ENCODE results near the gene MMP8. TPM values are rescaled to one million over a fixed set of nuclear protein-coding genes. Genes with fewer than 3 reads are reported as not detected.

MMP8 gene
- total and polyA plus RNA-seq, 9 of the 15 experiments (the other 6 are each of a cell fraction or from before 2014, with no cell fraction given), result not detected

DNA sequence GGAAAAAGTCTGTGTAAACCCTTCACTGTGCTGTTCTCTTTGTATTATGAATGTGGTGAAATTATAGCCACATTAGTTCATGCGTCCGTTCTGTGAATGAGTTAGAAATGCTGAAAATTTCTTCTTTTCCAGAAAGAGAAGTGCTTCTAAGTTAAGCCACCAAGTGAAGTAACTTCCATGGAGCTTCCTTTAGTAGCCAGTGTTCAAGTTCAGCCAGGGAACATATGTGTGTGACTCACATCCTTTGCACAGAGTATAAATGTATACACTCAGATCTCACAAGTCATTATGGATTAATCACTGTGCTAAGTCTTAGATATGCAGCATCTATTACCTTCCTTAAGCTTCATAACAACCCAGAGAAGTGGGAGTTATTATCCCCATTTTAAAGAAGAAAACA, 3.1 kb upstream of the MMP8 start (continued):
- TF ChIP-seq, protein P1, sequence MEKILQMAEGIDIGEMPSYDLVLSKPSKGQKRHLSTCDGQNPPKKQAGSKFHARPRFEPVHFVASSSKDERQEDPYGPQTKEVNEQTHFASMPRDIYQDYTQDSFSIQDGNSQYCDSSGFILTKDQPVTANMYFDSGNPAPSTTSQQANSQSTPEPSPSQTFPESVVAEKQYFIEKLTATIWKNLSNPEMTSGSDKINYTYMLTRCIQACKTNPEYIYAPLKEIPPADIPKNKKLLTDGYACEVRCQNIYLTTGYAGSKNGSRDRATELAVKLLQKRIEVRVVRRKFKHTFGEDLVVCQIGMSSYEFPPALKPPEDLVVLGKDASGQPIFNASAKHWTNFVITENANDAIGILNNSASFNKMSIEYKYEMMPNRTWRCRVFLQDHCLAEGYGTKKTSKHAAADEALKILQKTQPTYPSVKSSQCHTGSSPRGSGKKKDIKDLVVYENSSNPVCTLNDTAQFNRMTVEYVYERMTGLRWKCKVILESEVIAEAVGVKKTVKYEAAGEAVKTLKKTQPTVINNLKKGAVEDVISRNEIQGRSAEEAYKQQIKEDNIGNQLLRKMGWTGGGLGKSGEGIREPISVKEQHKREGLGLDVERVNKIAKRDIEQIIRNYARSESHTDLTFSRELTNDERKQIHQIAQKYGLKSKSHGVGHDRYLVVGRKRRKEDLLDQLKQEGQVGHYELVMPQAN (IDR thresholded peaks at IDR 0.05; ENCODE audit: borderline replicate concordance), result no peak
- TF ChIP-seq, protein P2, sequence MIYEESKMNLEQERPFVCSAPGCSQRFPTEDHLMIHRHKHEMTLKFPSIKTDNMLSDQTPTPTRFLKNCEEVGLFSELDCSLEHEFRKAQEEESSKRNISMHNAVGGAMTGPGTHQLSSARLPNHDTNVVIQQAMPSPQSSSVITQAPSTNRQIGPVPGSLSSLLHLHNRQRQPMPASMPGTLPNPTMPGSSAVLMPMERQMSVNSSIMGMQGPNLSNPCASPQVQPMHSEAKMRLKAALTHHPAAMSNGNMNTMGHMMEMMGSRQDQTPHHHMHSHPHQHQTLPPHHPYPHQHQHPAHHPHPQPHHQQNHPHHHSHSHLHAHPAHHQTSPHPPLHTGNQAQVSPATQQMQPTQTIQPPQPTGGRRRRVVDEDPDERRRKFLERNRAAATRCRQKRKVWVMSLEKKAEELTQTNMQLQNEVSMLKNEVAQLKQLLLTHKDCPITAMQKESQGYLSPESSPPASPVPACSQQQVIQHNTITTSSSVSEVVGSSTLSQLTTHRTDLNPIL (CRISPR knock-in tag; IDR thresholded peaks at IDR 0.05), result no peak
- TF ChIP-seq, protein P3, sequence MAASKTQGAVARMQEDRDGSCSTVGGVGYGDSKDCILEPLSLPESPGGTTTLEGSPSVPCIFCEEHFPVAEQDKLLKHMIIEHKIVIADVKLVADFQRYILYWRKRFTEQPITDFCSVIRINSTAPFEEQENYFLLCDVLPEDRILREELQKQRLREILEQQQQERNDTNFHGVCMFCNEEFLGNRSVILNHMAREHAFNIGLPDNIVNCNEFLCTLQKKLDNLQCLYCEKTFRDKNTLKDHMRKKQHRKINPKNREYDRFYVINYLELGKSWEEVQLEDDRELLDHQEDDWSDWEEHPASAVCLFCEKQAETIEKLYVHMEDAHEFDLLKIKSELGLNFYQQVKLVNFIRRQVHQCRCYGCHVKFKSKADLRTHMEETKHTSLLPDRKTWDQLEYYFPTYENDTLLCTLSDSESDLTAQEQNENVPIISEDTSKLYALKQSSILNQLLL (CRISPR knock-in tag; IDR thresholded peaks at IDR 0.05; ENCODE audit: borderline replicate concordance), result no peak

DNA sequence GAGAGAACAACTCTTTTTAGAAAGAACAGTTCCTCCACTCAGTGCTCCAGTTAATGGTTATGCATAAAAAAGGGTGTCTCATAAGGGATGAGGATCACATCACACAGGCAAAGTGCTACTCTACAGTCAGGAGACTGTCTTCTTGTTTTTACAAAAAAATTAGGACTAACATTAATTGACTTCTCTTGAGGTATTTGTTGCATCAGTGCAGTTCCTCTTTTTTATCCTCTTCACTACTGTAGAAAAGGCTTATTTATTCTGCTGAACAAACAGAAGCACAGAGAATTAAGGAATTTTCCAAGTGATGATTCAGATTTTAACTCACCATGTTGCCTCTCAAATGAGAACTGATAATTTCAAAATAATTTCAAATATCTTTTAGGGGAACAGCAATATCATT, 1.9 kb downstream of the MMP8 start:
- FAIRE-seq (no peak), DNase-seq (ENCODE audit: extremely low read depth in 1 of 4, low spot score in 3 of 4) (no peak), ATAC-seq (no peak)
- Histone ChIP-seq H3K9ac (ENCODE audit: insufficient read depth in 1 of 2, low read depth in 2 of 2, low read length in 2 of 2) (no peak overlapping the region), H3K4me3 (no peak overlapping the region), H3K4me1 (replicated peaks in 1 of 2; ENCODE audit: control insufficient read depth in 2 of 2, insufficient read depth in 2 of 2, low read length in 2 of 2) (no peaks in the 10 kb centered on the region), H4K20me1 (replicated peaks; ENCODE audit: control insufficient read depth, insufficient read depth, low read length) (no peaks in the 10 kb centered on the region), H3K27me3 (ENCODE audit: control insufficient read depth in 2 of 2, insufficient read depth in 2 of 2, low read length in 2 of 2) (no peaks in the 10 kb centered on the region), H3K79me2 (ENCODE audit: control insufficient read depth, insufficient read depth, low read length) (no peaks in the 10 kb centered on the region), H3K36me3 (ENCODE audit: control insufficient read depth, insufficient read depth, low read length) (no peaks in the 10 kb centered on the region), H3K4me2 (ENCODE audit: insufficient read depth, low read length) (no peak overlapping the region), H2AFZ (ENCODE audit: low read depth, low read length) (no peak overlapping the region), H3K9me3 (replicated peaks; ENCODE audit: control insufficient read depth, insufficient read depth, low read depth, low read length) (no peaks in the 10 kb centered on the region), H3K9me1 (ENCODE audit: control insufficient read depth, insufficient read depth, low read length) (no peaks in the 10 kb centered on the region), H3K27ac (ENCODE audit: extremely low read depth, low read depth, low read length) (no peak overlapping the region)
- intact Hi-C loops (cut with micrococcal nuclease) (no loop called here), in situ Hi-C loops (cut with MboI) (no loop called here)
- TF ChIP-seq SPI1 (IDR thresholded peaks at IDR 0.05; ENCODE audit: borderline replicate concordance, low read depth, low read length), result peak; percentile 62; the same call in 1 of the 2 replicates
- TF ChIP-seq, protein P4, sequence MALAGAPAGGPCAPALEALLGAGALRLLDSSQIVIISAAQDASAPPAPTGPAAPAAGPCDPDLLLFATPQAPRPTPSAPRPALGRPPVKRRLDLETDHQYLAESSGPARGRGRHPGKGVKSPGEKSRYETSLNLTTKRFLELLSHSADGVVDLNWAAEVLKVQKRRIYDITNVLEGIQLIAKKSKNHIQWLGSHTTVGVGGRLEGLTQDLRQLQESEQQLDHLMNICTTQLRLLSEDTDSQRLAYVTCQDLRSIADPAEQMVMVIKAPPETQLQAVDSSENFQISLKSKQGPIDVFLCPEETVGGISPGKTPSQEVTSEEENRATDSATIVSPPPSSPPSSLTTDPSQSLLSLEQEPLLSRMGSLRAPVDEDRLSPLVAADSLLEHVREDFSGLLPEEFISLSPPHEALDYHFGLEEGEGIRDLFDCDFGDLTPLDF (CRISPR knock-in tag; IDR thresholded peaks at IDR 0.05), result no peak
- BruUV-seq (replicated peaks), result no TSS peak
- ChIA-PET POLR2A (no interaction called here), CTCF (ENCODE audit: low intra/inter-chr PET ratio) (no interaction called here)

Measured in K562 (cell line).